HG02943 (cell line): ENCODE results near the gene FHOD3.
A peak's percentile ranks its signal among the peaks of the same experiment; 100 is the strongest.

ENCODE experiments used
- ATAC-seq: cut with Tn5 transposase; IDR thresholded peaks from one replicate; pipeline ENCODE4 v1.9.1; 2021; ENCODE audit warnings: mild to moderate bottlenecking, low read depth, moderate library complexity; ENCODE audit not compliant: unreplicated experiment

Gene FHOD3

DNA sequence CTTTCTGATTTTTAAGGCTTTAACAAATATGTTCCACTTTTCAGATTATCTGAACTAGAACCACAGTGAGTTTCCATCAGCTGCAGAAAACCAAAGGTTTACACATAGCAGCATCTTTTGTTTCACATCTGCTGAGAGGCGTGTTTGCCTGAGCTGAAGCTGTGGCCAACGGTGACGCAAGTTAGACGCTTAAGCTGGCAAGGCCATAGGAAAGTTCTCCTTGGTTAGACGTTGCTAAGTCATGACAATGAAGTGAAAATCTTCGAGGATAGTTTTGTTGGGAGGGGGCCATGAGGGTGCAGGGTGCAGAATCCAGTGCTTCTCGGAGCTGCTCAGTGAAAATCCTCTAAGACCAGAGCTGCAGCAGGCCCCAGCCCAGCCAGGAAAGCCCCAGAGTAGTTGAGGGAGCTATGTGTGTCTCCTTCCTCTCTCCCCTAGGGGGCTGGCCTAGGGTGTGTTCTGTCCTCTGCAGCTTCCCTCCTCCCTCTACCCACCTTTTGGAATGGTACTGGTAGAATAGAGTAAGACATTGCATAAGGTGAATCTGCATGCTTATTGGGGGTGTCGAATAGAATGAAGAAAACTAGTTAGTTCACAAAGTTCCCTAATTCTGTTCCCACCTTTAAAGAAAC lies 105.4 kb downstream of the FHOD3 start:
- no peak for ATAC-seq

DNA sequence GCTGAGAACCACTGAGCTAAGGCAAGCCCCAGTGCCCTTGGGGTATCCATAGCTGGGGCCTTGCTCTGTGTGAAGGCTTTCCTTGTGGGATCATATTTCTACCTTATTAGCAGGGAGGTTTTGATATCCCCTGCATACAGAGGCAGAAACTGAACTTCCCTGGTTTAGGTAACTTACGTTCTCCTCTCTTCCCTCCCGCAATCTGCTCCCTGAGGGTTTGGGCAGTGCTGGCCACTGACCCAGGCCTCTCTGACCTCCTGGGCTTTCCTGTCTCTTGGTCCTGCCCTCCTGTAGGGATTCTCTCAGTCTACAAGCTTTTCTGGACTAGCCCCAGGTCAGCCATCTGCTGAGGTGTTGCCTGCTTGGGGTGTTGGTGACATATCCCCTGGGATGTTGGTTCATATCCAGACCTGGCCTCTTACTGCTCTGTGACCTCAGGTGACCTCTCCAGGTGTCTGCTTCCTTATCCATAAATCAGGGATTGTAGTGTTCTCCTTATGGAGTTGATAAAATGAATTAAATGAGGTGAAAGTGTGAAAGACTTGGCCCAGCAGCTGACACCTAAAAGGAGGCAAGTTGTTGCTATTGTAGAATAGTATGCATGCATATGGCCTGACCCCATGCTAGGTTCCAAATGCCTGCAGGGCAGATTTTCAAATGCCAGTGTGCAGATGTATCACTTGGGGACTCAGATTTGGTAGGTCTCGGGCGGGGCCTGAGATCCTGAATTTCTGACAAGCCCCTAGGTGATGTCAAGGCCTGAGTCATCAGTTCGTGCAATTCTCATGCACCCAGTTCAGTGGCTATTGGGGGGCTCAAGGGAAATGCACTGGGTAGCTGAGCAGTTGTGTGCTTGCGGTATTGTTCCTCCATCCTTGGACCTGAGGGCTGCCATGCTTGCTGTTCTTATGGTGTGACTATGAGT lies 106.6 kb downstream of the FHOD3 start:
- ATAC-seq = no peak

DNA sequence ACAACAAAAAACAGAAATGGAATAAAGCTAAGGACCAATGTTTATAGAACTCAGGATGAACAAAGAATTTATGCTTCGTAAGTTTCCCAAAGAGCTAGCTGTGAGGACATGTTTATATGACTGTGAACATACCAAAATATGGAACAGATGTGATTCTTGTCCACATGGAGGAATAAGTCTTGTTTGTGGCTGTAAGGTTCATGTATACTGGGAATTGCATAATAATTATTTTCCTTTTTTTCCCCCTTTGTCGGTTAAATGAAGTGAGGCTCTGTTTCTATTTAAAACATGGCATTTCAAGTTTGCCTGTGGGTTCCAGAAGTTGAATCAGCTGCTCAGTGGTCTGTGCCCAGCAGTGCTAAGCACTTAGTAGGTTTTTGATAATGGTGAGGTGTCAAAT lies 108.1 kb downstream of the FHOD3 start:
- ATAC-seq = no peak

DNA sequence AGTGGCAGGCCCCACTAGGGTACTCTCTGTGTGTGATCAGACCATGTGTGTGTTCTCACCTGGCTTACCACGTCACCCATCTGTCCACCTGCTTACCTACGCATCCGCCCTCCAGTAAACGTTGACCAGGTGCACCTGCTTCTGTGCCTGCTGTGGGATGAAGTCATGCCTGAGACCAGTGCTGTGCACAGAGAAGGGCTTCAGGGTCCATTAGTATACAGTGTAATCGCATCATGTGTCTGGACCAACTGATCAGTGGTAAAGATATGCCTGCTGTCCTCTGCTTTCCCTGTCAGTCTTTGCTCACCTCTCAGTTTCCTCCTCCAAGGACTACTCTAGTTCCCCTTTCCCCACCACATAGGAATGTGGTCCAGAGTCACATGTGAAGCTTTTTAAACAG lies 109.3 kb downstream of the FHOD3 start:
- ATAC-seq = no peak

DNA sequence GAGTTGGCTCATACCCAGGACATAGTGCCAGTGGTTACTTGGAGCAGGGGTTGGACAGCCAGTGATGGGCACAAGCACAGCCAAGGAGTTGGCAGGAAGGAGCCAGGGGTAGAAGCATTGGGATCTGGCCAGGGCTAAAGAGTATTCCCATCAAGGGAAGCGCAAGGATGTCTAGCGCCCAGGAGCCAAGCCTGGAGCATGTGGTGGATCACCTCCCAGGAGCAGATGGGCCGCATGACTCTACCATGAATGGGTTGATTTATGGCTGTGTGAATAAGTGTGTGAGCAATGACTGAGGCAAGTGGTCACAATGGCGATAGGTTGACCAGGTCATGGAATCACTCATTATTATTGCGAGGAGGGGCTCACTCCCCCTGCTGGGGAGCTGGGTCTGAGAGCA lies 111.1 kb downstream of the FHOD3 start:
- no peak for ATAC-seq

DNA sequence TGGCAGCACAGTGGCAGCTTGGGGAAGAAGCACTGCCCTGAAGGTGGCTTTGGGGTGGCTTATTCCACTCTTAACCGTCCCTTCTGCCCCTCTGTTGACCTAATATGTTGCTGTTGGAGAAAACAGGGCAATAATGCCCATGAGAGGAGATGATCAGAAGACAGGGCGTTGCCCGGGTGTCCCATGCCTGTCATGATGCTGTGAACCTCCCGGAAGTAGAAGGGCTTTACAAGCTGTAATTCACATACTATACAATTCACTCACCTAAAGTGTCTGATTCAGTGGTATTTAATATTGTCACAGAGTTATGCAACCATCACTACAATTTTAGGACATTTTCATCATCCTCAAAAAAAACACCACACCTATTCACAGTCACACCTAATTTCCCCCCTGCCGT lies 112.3 kb downstream of the FHOD3 start:
- ATAC-seq = no peak

DNA sequence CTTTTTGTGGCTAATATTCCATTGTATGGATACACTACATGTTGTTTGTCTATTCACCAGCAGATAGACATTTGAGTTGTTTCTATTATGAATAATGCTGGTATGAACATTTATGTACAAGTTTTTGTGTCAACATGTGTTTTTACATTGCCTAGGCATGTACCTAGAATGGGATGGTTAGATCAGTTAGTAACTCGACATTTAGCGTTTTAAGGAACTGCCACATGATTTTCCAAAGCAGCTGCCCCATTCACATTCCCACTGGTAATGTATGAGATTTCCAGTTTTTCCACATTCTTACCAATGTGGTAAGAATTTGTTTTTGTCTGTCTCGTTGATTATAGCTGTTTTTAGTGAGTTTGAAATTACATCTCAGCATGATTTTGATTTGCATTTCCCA lies 112.8 kb downstream of the FHOD3 start:
- no peak for ATAC-seq

DNA sequence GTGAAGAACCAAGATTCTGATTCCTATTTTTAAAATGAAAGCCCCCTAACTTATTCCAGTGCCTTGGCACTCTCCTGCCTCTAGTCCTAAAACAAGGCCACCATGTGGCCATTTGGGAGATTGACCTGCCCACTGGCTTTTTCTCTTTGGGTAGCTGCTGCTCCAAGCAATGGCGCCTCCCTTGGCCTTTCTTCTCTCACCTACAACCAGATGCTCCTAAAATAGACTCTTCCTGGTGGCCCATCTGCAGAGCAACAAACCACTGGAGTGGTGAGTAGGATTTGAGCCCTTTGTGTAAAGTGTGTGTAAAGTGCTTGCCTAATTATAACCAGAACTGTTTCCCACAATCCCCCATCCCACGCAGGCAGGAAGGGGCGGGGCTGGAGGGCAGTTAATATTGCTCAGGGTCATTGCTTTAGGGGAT lies 114.2 kb downstream of the FHOD3 start:
- no peak for ATAC-seq

DNA sequence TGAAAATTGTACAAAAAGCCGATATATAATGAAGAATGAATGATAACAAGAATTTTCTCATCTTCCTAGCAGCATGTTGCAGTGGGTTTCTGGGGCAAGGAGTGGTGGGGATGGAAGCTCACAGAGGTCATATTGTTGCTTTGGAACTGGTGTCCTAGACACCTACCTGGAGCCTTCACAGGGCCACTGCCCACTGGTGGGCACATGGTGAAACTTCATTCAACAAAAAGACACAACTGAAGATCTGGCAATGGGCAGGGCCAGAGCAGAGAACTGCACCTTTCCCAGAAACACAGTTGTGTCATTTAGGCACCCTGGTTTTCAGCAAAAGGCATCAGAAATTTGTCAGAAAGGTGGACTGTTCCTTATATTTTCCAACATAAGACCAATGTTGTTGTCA lies 115.3 kb downstream of the FHOD3 start:
- ATAC-seq = no peak

DNA sequence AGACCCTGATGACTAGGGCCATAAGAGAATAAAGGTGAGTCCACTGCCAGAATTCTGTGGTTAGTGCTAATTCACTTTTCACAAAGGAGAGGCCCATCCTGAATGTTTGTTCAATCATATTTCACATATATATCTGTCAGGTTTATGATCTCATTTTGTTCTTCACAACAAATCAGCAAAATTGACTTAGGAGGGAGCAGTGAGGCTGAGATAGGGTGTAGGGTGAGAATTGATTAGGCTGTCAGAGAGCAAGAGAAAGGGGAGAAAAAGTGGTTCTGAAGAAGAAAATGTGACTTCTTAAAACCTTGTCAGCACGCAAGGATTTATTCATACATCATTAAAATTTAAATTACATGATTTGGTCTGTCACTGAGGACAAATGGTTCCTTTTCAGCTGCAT lies 117.7 kb downstream of the FHOD3 start:
- ATAC-seq = no peak

DNA sequence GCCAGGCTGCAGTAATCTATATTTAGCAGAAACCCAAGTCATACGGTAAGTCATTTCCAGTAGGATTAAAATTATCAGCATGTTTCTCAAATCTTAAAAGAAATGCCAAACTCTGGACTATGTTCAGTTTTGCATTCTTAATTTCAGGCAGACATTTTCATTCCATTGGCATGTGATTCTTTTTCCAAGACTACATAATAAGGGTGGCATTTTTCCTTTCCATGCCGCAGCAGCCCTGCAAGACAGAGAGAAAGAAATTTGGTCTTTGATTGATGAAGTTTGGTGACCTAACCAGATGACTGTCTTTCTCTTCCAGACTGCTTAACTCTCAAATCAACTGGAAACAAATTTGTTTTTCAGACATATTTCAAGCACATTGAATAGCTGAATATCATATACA lies 118.1 kb downstream of the FHOD3 start:
- ATAC-seq = no peak

DNA sequence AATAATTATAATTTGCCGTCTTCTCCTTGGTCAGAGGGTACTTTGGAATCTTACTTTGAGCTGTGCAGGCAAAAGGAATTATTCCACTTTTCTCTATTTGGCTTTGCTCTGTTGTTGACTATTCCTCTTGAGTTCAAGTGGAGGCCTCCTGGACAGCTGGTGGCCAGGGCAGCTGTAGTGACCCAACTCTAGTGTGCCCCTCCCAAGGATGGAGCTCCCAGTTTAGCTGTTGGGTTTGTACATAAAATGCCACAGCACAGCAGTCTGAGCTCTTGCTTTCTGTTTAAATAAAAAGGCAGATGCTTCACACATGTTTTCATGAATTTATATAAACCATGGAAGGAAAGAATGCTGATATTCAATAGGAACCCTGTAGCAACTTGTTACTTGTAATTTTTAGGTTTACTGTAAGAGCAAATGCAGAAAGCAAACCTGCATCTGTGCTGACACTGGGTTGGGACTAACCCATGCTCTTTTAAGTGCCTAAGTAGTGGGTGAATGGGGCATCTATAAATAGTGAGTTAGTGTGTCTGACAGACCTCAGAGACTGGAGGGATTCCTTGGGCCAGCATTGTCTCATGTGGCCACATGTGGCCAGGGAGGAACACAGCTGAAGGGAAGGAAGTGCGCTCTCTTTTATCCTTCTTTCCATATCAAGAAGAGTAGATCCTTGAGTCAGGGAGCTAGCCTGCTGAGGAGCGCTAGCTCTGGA lies 121.8 kb downstream of the FHOD3 start:
- no peak for ATAC-seq

DNA sequence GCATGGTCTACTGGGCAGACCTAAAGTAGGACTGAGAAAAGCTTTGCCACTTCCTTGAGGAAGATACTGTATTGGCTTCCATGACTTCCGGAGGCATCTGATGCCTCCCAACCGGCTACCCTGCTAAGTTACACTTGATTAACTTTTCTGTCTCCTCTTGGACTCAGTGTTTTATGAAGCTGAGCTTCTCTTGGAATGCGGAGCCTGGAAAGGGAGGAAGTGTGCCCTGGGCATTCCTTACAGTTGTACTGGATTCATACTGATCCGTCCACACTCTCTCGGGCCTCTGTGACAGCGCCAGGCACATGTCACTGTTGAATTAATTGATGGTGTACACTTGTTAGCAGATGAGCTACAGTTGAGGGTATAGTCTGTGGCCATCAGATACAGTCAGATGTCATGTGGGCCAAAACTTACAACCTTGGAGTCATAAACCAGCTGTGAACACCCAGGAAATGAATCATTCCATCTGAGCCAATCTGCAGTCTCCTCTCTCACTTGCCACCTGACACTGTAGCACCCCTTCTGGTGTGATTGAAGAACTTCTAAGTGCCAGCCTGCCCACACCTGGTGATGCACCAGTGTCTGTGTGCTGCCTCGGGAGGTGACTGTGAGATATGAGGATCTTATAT lies 122.5 kb downstream of the FHOD3 start:
- peak; percentile 64 for ATAC-seq

DNA sequence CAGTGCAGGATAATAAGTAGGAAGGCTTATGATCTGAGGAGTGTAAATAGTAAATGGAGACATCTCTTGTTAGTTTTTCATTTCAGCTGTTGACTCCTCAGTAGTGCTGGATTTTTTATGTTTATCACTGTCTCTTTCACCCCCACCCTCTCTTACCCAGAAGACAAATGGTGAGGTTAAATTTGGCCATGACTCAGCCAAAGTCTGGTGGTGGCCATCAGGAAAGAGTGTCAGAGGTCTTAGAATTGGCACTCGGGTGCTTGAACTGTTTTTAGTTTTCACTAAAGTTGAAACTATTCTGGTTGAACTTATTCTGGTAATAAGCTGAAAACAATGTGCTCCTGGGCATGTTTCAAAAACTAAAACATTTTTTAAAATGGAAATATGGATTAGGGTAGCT lies 123.3 kb downstream of the FHOD3 start:
- no peak for ATAC-seq

DNA sequence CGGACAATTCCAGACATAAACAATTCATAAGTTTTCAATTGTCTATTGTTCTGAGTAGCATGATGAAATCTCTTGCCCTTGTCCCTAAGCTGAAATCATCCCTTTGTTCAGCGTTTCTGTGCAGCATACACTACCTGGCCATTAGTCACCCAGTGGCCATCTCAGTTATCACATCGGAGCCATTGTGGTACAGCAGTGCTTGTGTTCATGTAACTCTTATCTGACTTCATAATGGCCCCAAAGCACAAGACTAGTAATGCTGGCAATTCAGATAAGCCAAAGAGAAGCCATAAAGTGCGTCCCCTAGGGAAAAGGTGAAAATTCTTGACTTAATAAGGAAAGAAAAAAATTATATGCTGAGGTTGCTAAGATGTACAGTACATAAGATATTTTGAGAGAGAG lies 127.2 kb downstream of the FHOD3 start:
- no peak for ATAC-seq

DNA sequence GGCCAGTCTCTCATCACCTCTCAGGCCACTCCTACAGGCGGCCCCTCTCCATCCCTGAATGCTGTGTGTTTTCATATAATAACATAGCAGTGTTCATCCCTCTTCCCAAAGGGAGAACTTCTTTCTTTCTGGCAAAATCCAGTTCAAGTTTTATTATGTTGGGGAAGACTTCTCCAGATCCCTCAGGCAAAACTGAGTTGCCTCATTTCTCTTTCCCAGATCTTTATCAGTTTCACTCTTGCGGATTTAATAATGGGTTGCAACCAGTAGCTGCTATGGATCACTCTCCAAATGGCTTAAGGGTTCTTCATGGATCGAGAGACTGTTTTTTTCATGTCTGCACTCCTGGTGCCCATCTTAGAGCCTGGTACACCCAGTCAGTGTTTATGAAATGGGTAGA lies 129.9 kb downstream of the FHOD3 start:
- no peak for ATAC-seq

DNA sequence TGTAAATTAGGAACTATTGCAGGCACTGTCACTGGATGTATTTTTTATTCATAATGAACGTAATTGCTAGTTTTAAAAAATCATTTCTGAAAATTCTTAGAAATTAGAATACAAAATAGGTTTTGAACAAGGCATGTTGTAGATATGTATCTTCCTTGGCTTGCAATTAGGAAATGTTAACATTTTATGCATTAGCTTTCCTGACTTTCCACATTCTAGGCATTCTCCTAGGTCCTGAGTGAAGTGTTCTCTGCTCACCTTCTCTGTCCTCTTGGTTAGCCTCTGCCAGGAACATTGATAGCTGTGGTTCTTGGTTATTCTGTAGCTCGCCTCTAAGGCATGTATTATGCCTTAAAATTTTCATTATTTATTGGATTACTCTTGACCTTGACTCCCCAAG lies 130.3 kb downstream of the FHOD3 start:
- no peak for ATAC-seq

DNA sequence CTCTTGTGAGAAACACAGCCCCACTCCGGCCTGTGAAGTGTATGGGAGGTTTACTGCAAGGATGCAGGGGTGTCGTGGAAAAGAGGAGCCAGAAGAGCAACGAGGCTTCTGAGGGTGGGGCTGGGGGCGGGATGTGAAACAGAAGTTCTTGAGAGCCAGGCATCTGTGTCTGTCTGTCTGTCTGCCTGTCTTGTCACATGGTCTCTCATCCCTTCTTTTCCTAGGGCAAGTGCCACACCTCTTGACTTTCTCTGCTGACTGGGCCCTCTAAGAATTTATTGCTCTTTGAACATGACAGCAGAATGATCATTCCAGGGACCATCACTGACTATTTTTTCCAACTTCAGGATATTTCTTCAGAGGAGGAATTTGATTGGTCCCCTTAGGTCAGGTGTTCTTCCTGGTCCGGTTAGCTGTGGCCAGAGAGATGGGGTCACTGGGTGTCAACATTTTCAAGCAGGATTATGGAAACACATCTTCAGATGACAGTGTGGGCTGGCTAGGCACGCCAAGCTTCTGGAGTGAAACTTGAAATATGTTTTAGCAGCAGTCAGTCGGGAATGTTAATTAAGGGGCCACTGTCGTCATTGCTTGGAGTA lies 131.0 kb downstream of the FHOD3 start:
- ATAC-seq = no peak

DNA sequence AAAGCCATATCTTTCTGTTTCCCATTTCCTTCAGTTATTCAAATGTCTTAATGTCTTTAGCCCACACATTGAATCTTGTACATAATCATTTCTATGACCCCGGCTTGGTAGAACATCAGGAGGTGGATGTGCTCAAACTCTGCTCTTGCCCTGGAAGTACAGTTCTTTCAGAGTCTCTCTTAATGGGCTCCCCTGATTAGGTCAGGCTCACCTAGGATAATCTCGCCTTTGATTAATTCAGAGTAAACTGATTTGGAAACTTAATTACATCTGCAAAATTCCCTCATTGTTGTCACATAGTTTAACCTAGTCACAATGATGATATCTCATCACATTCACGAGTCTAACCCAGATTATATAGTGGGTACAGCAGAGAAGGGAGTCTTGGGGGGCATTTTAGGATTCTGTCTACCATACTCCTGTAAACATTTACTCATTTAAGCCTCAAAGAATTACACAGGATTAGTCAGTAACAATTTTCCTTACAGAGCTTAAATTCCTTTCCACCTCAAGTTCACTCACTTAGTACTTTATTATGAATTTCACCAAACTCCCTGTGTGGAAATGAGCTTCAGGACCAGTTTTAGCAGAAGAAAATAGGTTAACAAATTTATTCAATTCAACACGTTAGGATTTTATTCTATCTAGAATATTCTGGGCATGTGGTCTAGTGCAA lies 135.5 kb downstream of the FHOD3 start:
- ATAC-seq = no peak

DNA sequence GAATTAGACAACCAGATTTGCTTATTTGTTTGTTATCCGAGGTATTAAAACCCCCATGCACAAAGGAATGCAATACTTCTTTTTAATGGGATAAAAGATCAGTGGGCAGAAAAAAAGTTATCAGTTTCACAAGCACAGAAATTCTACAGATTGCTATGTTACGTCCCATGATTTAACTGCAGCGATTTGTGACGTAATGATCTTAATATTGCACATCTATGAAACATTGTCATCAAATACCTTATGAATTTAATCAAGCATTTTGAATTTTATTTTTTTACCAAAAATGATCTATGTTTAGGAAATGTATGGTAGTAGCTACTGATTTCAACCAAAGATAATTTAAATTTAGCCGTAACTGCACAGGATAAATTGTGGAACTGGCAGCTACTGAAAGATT lies 138.9 kb downstream of the FHOD3 start:
- ATAC-seq = no peak
